Neural cell (in vitro differentiated cells): ENCODE results near the gene CADPS2. TPM values are rescaled to one million over a fixed set of nuclear protein-coding genes. Genes with fewer than 3 reads are reported as not detected.

Source experiments
- H2AFZ ChIP-seq: fragments of 200-600, 300-800 bp; sonication (generic), shearing (Covaris generic); 2 replicates; pipeline ENCODE4 v1.6.0; 2014; ENCODE audit warnings: low read depth, mild to moderate bottlenecking, antibody characterized with exemption, low read length, moderate library complexity
- H3F3A ChIP-seq: fragments of 200-600 bp; shearing (Covaris generic); 2 replicates; pipeline ENCODE4 v1.6.1; 2016; ENCODE audit warnings: mild to moderate bottlenecking, moderate library complexity, mixed read lengths, antibody characterized with exemption, low read length; ENCODE audit not compliant: insufficient read depth, poor library complexity, severe bottlenecking
- H3K27ac ChIP-seq: fragments of 200-600, 300-800 bp; sonication (generic), shearing (Covaris generic); 2 replicates; pipeline ENCODE4 v1.5.1; 2014; ENCODE audit warnings: mild to moderate bottlenecking, low read length, moderate library complexity
- H3K27me3 ChIP-seq: fragments of 300-800, 200-600 bp; sonication (generic), shearing (Covaris generic); 2 replicates; pipeline ENCODE4 v1.6.0; 2014; ENCODE audit warnings: mild to moderate bottlenecking, low read depth, low read length, moderate library complexity; ENCODE audit not compliant: insufficient read depth
- H3K36me3 ChIP-seq: fragments of 300-800, 200-600 bp; sonication (generic), shearing (Covaris generic); 2 replicates; pipeline ENCODE4 v1.5.1; 2014; ENCODE audit warnings: mild to moderate bottlenecking, antibody characterized with exemption, low read length, moderate library complexity; ENCODE audit not compliant: insufficient read depth
- H3K4me2 ChIP-seq: fragments of 300-800, 200-600 bp; sonication (generic), shearing (Covaris generic); 2 replicates; pipeline ENCODE4 v1.6.0; 2014; ENCODE audit warnings: mild to moderate bottlenecking, low read length
- H3K4me3 ChIP-seq: fragments of 300-800, 200-600 bp; sonication (generic), shearing (Covaris generic); 2 replicates; pipeline ENCODE4 v1.5.1; 2014; ENCODE audit warnings: mild to moderate bottlenecking, low read length, moderate library complexity
- H3K79me2 ChIP-seq: fragments of 200-600 bp; shearing (Covaris generic); replicated peaks from 2 replicates; pipeline ENCODE4 v1.6.0; 2014; ENCODE audit warnings: mild to moderate bottlenecking, low read length, moderate library complexity; ENCODE audit not compliant: insufficient read depth
- H3K9ac ChIP-seq: fragments of 300-800, 200-600 bp; sonication (generic), shearing (Covaris generic); 2 replicates; pipeline ENCODE4 v1.6.1; 2016; ENCODE audit warnings: mild to moderate bottlenecking, low read length, mixed read lengths
- H3K9me2 ChIP-seq: fragments of 200-600 bp; shearing (Covaris generic); 2 replicates; pipeline ENCODE4 v1.6.1; 2016; ENCODE audit warnings: mild to moderate bottlenecking, low read length, mixed read lengths; ENCODE audit not compliant: insufficient read depth
- H3K9me3 ChIP-seq: fragments of 200-600, 300-800 bp; sonication (generic), shearing (Covaris generic); 2 replicates; pipeline ENCODE4 v1.6.1; 2016; ENCODE audit warnings: mild to moderate bottlenecking, mixed run types, low read length, moderate library complexity, mixed read lengths
- H4K20me1 ChIP-seq: fragments of 200-600 bp; shearing (Covaris generic); 2 replicates; pipeline ENCODE4 v1.6.1; 2016; ENCODE audit warnings: mild to moderate bottlenecking, mixed run types; ENCODE audit not compliant: insufficient read depth
- CTCF ChIP-seq: fragments of 450-650 bp; IDR thresholded peaks from 2 replicates; pipeline ENCODE4 v1.5.1; 2014; ENCODE audit warnings: antibody characterized with exemption, mild to moderate bottlenecking, moderate library complexity; ENCODE audit not compliant: poor library complexity, severe bottlenecking
- EP300 ChIP-seq: fragments of 450-650 bp; conservative IDR thresholded peaks from 2 replicates; pipeline ENCODE4 v1.6.1; 2014; ENCODE audit warnings: antibody characterized with exemption, mild to moderate bottlenecking, moderate library complexity; ENCODE audit not compliant: poor library complexity, severe bottlenecking
- EZH2 ChIP-seq: fragments of 200-600, 300-800 bp; shearing (Covaris generic), sonication (generic); IDR thresholded peaks from 2 replicates; pipeline ENCODE4 v1.6.1; 2014; ENCODE audit warnings: antibody characterized with exemption, low read length, borderline replicate concordance, mild to moderate bottlenecking; ENCODE audit not compliant: insufficient read depth, poor library complexity, severe bottlenecking
- MXI1 ChIP-seq: fragments of 450-650 bp; conservative IDR thresholded peaks from 2 replicates; pipeline ENCODE4 v1.6.1; 2014; ENCODE audit warnings: antibody characterized with exemption, mild to moderate bottlenecking; ENCODE audit not compliant: poor library complexity, severe bottlenecking
- POLR2AphosphoS5 ChIP-seq: IDR thresholded peaks from 2 replicates; pipeline ENCODE4 v1.6.1; 2012
- RAD21 ChIP-seq: fragments of 450-650 bp; conservative IDR thresholded peaks from 2 replicates; pipeline ENCODE4 v1.6.1; 2014; ENCODE audit warnings: antibody characterized with exemption, mild to moderate bottlenecking, moderate library complexity
- REST ChIP-seq: IDR thresholded peaks from 2 replicates; pipeline ENCODE4 v1.6.1; 2012; ENCODE audit warnings: borderline replicate concordance
- SMC3 ChIP-seq: fragments of 450-650 bp; conservative IDR thresholded peaks from 2 replicates; pipeline ENCODE4 v1.6.1; 2014; ENCODE audit warnings: antibody characterized with exemption, mild to moderate bottlenecking, moderate library complexity; ENCODE audit not compliant: poor library complexity
- TAF1 ChIP-seq: IDR thresholded peaks from 2 replicates; pipeline ENCODE4 v1.6.1; 2012; ENCODE audit warnings: low read depth
- polyA plus RNA-seq: library from polyadenylated mRNA; depleted of rRNA; stranded (reverse); fragments of >200 nt; gene quantifications from 2 replicates; pipeline ENCODE4 v1.2.3, GENCODE V29; 2014

The CADPS2 gene
- polyA plus RNA-seq, 1 donor from 2014 or later = 5.9 TPM

- Histone ChIP-seq H3K4me2 (no peak overlapping the region), H3K9me2 (no peaks in the 10 kb centered on the region), H3K36me3 (no peaks in the 10 kb centered on the region), H3K9me3 (no peaks in the 10 kb centered on the region), H3F3A (no peaks in the 10 kb centered on the region), H4K20me1 (no peaks in the 10 kb centered on the region), H3K27ac (no peak overlapping the region), H3K79me2 (no peaks in the 10 kb centered on the region), H3K4me3 (no peak overlapping the region), H3K9ac (no peak overlapping the region), H2AFZ (no peak overlapping the region), H3K27me3 (no peaks in the 10 kb centered on the region)
- no peak for TF ChIP-seq SMC3
- TF ChIP-seq POLR2AphosphoS5 = no peak
- TF ChIP-seq MXI1 = no peak
- TF ChIP-seq CTCF = no peak
- no peak for TF ChIP-seq EP300
- no peak for TF ChIP-seq RAD21
- no peak for TF ChIP-seq TAF1
- no peak for TF ChIP-seq EZH2
- TF ChIP-seq REST = no peak
Observed at GRCh38 chr7:122790132-122790531, 96.1 kb downstream of the CADPS2 start.

DNA sequence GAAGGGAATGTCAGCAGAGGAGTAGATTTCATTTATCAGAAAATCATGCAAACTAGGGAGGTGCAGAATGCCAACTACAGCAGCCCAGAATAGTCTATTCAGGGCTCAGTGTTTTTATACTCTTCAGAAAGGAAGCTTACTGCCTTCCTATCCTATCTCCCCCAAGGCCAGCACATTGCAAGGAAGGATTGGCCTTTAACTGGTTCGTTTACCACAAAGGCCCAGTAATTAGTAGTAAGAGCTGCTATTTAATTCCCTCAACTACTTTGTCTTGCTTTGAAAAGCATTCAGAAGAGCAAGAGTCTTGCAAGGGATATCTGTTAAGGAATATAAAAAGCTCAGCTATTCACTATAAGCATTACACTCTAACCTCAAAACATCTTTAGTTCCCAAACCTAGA, 97.1 kb downstream of the CADPS2 start:
- Histone ChIP-seq H3K27ac (no peak overlapping the region), H3K9me3 (no peaks in the 10 kb centered on the region), H3K36me3 (no peaks in the 10 kb centered on the region), H3F3A (no peaks in the 10 kb centered on the region), H2AFZ (no peak overlapping the region), H3K27me3 (no peaks in the 10 kb centered on the region), H4K20me1 (no peaks in the 10 kb centered on the region), H3K4me3 (no peak overlapping the region), H3K9ac (no peak overlapping the region), H3K79me2 (no peaks in the 10 kb centered on the region), H3K4me2 (no peak overlapping the region), H3K9me2 (no peaks in the 10 kb centered on the region)
- no peak for TF ChIP-seq SMC3
- no peak for TF ChIP-seq CTCF
- TF ChIP-seq POLR2AphosphoS5 = no peak
- no peak for TF ChIP-seq MXI1
- no peak for TF ChIP-seq EP300
- TF ChIP-seq RAD21 = no peak
- no peak for TF ChIP-seq EZH2
- TF ChIP-seq REST = no peak
